CD1c-positive myeloid dendritic cell (primary cell): ENCODE data around the gene GPR150.

Experiments used
- DNase-seq: peaks from one replicate; pipeline ENCODE4 v3.0.0-alpha.2; 2016; ENCODE audit errors: extremely low spot score

GPR150 gene

GRCh38 chr5:95649842-95650620, 30.1 kb downstream of the GPR150 start:
- no peak for DNase-seq

GRCh38 chr5:95652849-95653248, 33.0 kb downstream of the GPR150 start:
- DNase-seq: no peak

GRCh38 chr5:95654196-95654595, 34.3 kb downstream of the GPR150 start:
- no peak for DNase-seq

GRCh38 chr5:95655575-95655974, 35.7 kb downstream of the GPR150 start:
- DNase-seq: no peak

GRCh38 chr5:95660060-95660459, 40.2 kb downstream of the GPR150 start:
- DNase-seq: no peak

- no peak for DNase-seq
Measured at GRCh38 chr5:95662946-95663345, 43.1 kb downstream of the GPR150 start.

GRCh38 chr5:95664204-95664786, 44.4 kb downstream of the GPR150 start:
- peak; percentile 61 for DNase-seq

- peak; percentile 44 for DNase-seq
Measured at GRCh38 chr5:95667061-95667618, 47.3 kb downstream of the GPR150 start.

- no peak for DNase-seq
Measured at GRCh38 chr5:95667678-95668077, 47.8 kb downstream of the GPR150 start.

- DNase-seq: no peak
Measured at GRCh38 chr5:95668216-95668615, 48.3 kb downstream of the GPR150 start.

GRCh38 chr5:95668728-95669127, 48.8 kb downstream of the GPR150 start:
- no peak for DNase-seq

GRCh38 chr5:95669540-95669939, 49.7 kb downstream of the GPR150 start:
- DNase-seq: no peak

- DNase-seq: no peak
Measured at GRCh38 chr5:95669985-95670384, 50.1 kb downstream of the GPR150 start.

GRCh38 chr5:95670568-95670967, 50.7 kb downstream of the GPR150 start:
- DNase-seq: no peak
